HG02973 (cell line): ENCODE results near the gene OGFOD3.
"Not testable (repeated sequence)": the region's sequence is repeated elsewhere in the genome, so short reads cannot be mapped to it uniquely, and the experiment has no call there.

Source experiments
- ATAC-seq: cut with Tn5 transposase; IDR thresholded peaks from one replicate; pipeline ENCODE4 v1.9.1; 2021; ENCODE audit warnings: moderate library complexity; ENCODE audit not compliant: unreplicated experiment

OGFOD3 gene, protein sequence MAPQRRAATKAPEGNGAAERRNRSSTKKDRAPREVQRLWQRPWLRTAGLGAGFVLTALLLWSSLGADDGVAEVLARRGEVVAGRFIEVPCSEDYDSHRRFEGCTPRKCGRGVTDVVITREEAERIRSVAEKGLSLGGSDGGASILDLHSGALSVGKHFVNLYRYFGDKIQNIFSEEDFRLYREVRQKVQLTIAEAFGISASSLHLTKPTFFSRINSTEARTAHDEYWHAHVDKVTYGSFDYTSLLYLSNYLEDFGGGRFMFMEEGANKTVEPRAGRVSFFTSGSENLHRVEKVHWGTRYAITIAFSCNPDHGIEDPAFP

DNA sequence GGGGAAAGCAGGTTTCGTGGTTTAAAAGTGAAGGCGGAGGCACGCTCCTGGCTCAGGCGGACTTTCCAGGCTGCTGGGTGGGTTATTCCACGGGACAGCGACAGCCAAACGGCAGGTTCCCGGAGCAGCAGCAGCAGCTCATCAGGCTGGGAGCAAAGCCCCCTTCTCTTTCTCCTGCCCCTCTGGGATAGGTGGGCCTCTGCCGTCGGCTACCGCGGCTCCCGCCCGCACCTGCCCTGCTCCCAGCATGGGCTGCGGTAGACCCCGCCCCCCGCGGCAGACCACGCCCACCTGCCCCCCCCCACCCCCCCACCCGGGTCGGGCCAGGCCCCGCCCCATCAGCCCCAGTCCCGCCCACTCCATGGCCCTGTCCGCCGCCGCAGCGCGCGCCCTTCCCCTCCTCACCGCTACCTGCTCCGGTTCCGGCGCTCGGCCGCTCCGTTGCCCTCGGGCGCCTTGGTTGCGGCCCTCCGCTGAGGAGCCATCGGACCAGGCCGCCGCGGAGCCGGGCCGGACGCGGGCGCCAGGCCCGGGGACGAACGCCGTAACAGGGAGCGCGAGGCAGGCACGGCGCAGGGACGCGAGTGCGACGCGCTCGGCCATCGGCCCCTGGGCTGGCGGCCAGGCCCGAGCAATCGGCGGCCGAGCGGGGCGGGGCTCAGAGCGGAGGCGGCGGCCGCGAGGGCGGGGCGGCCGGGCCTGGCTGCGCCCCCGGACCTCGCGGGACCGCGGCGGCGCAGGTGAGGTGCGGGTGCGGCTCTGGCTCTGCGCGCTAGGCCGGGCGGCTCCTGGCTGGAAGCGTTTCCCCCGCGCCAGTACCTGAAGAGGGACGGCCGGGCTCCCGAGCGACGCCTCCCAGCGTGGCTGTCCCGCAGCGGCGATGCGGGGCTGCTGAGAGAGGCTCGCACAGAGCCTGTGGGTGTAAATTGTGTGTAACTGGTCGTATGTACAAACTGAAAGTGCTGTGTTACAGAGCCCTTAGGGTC, at the start of gene OGFOD3, which contains the start of gene HEXD:
TSS of gene OGFOD3 (minus strand) at position 586 of the 986 bp plus-strand sequence. CDS start at position 485, 101 bp downstream.
TSS of gene HEXD (plus strand) at position 347 of the 986 bp plus-strand sequence. CDS start 1,453 bp downstream, outside the sequence.
- peak; percentile 75 for ATAC-seq

DNA sequence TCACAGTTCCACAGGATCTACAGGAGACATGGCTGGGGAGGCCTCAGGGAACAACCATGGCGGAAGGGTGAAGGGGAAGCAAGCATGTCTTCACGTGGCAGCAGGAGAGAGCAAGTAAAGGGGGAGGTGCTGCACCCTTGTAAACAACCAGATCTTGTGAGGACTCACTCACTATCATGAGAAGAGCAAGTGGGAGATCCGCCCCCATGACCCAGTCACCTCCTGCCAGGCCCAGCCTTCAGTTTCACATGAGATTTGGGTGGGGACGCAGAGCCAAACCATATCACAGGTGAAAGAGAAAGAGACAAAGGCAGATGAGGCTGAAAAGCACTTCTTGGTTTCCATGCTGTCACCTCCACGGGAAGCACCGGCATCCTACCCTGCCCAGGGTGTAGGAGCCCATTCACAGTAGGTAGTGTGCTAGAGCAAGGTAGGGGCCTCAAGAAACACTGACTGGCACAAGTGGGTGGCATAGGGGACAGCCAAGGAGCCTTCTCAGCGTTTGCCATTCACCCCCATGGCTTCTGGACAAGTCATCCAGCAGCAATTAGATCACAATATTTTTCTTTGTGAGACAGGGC, 46.7 kb upstream of the OGFOD3 start:
- no peak for ATAC-seq

DNA sequence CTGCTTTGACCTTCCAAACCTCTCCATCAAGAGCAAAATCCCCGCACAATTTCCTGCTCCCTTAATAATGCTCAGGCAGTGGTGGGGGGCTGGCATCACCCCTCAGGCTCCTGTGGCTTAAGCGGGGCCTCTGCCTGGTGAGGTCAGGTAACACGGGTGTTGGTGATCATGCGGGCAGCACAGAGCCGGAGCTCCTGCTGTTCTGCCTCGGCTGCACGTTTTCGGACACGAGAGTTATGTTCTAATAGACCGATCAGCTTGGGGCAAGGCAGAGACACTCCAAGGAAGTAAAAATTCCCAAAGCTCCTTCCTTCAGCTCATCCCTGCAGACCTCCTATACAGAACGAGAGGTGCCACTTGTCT, 46.2 kb upstream of the OGFOD3 start:
- no peak for ATAC-seq

DNA sequence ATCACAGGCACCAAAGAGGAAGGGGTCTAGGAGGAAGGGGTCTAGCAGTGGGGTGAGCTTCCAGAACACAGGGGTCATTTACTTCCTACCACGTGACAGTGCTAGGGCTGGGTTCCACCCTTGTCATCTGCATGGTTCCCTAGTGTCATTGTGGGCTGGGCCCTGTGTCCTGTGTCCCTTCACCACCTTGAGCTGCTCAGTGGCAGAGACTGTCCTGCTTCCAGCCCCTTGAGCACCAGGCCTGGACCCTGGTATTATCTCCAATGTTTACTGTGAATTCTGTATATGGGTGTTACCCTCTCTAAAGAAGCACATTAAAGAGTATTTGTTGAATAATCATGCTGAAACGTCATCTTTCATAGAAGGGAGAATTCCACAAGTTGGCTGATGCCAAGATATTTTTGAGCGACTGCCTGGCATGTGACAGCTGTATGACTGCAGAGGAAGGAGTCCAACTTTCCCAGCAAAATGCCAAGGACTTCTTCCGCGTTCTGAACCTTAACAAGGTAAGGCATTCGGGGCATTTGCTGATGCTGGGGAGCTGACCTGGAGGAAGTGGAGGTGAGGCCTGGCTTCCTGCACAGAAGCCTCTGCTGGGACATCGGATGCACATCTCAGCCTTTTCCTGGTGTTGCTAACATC, 45.7 kb upstream of the OGFOD3 start:
- no peak for ATAC-seq

DNA sequence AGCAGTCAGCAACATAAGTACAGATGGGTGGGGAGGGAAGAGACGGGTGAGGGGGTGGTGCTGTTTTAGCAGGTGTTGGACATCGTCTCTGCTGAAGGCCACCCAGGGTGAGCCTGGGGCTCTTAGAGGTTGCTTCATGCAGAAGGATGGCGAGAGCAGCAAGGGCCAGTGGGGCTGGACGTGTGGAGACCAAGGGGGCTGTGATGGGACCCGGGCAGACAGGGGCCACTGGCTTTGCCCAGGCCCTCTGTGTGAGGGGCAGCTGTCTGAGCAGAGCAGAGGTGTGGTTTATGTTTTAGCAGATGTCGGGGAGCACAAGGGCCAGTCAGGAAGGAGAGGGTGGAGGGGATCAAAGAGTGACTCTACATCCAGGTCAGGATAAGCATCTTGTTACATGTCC, 45.0 kb upstream of the OGFOD3 start:
- ATAC-seq = no peak

DNA sequence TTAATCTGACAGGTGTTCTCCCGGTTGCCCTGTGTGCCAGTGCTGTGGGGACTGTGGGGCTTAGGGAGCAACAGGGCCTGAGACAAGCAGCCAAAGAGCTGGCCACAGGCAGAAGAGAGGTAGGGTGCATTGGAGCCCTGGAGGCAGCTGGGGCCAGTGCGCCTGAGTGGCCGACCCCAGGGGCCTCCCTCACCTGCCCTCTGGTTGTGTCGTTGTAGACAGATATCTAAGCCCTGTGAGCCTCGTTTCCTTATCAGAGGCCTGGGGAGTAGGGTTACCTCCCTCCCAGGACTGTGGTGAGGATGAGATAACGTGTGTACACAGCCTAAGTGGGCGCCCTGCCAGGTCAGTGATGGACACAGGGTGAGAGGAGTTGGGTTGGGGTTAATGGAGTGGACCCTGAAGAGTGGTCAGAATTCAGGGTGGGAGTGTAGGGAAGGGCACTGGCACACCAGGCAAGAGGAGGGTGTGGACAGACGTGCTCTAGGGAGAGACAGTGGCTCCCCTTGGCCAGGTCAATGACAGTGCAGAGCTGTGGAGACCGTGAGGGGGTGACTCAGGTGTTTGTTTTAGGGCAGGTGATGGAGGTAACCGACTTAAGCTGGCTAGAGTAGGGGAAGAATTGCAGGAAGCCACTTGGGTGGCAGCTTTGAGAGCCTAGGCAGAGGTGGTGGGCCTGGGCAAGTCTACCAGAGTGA, 43.6 kb upstream of the OGFOD3 start:
- ATAC-seq = no peak

DNA sequence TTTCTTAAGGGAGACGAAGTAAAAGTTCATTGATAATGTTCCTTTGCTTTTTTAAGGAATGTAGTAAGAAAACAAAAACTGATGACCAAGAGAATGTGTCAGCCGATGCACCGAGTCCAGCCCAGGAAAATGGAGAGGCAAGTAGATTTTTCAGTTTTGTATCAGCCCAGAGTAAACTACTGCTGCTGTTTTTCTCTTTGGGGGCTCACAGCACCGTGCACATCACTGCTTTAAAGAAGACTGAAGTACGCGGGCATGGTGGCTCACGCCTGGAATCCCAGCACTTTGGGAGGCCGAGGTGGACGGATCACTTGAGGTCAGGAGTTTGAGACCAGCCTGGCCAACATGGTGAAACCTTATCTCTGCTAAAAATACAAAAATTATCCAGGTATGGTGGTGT, 41.5 kb upstream of the OGFOD3 start:
- ATAC-seq = not testable (repeated sequence)

DNA sequence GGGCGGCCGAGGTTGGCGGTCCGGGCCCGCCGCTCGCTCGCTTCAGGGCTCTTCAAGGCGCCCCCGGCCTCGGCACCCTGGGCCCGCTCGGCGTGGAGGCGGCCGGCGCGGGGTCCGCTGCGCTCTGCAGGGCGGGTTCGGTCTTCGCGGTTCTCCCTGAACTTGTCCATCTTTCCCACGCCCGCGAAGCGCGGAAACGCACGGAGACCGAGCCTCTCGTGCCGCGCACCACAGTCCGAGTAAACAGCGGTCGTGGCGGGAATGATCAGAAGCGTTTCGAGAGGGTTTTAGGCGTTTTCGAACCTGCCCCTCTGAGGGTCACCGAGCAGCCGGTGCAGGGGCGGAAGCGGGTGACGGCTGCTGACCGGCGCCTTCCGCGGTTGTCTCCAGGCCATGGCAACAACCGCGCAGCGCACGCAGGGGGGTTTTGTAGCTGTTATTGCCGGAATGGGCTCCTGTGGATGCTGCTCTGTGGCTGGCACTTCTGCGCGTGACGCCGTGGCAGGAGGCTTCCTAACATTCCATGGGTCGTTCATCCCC, 40.6 kb upstream of the OGFOD3 start:
- peak; percentile 1 for ATAC-seq

DNA sequence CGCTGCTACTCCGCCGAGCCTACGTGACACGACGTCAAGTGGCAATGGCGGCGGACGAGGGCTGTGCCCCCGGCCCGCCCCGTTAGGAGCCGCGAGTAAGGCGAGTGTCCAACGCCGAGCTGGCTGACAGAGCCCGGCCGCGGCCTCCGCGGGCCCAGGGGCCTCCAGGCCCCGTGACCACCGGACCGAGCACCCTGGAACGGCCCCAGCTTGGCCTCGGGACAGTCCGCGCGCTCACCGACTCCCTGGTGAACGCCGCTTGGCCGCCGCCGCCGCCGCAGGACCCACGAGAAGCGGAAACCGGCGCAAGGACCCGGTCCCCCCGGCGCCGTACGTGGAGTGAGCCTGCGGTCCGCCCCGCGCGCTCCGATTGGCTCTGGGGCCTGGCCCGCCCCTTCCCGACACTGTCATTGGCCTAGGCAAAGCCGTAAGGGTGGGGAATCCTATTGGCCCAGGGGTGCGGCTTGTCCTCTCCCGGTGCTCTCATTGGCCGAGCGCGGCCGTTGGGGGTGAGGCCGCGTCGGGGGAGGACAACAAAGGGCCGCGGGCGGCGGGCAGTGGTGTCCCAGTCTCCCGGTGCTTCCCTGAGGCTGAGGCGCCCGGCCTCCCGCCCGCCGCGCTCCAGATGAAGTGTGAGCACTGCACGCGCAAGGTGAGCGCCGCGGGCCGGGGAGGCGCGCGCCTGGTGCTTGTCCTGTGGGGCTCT, 39.9 kb upstream of the OGFOD3 start, which contains the start of gene NARF:
TSS of gene NARF (plus strand) at position 563 of the 706 bp plus-strand sequence. CDS start at position 626, 63 bp downstream.
- ATAC-seq = peak; percentile 91

DNA sequence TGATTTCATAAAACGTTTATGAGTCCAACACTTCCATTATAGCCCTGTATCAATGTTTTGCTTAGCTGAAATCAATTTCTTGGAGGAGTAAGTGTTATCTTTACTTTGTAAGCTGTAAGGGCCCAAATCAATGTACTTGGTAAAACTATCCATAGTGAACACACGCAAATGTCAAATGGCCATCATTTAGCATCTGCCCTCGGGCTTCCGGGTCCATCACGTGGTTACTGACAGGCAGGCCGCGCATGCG, 39.5 kb upstream of the OGFOD3 start:
- ATAC-seq = no peak

DNA sequence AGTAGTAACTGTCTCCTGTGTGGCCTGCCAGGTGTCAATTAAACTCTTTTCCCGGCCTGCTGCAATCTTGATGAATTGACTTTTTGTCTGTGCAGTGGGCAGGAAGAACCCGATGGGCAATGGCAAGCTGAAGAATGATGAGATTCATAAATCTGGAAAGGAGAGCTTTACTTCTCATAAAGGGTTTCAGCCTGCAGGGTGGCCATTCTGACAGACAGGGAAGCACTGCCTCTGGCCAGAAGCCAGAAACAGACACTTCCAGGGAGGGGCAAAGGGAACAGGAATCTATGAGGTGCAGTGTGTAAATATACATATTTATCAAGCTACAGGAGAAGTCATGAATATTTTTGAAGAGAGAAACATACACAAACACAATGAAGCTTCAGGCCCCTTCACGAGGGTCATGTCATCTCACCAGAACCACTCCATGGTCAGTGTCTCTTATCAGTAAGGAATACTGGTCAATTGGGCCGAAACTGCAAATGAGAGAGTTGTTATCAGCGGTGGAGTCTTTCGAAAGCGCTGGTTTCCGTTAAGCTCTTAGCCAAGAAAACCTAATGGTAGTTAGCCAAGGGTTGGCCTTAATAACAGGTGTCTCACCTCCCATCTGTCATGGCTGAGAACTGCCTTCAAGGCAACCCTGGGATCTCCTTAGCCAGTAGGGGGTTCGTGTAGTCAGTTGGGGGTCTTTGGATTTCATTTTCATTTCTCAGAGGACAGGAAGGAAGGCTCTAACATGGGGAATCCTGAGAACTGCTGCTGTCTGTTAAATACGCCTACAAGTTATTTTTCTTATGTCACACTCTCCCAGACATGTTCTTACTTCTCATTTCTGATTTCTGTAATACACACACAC, 38.9 kb upstream of the OGFOD3 start:
- no peak for ATAC-seq

DNA sequence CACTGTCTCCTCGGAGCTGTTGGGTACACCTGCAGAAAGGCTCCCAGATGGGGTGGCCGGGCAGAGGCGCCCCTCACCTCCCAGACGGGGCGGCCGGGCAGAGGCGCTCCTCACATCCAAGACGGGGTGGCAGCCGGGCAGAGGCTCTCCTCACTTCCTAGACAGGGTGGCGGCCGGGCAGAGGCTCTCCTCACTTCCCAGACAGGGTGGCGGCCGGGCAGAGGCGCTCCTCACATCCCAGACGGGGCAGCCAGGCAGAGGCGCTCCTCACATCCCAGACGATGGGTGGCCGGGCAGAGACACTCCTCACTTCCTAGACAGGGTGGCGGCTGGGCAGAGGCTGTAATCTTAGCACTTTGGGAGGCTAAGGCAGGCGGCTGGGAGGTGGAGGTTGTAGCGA, 35.3 kb upstream of the OGFOD3 start:
- not testable (repeated sequence) for ATAC-seq

DNA sequence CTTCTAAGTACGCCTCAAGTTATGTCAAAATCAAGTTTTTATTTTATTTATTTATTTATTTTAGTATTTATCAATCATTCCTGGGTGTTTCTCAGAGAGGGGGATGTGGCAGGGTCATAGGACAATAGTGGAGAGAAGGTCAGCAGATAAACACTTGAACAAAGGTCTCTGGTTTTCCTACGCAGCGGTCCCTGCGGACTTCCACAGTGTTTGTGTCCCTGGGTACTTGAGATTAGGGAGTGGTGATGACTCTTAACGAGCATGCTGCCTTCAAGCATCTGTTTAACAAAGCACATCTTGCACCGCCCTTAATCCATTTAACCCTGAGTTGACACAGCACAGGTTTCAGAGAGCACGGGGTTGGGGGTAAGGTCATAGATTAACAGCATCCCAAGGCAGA, 34.8 kb upstream of the OGFOD3 start:
- not testable (repeated sequence) for ATAC-seq

DNA sequence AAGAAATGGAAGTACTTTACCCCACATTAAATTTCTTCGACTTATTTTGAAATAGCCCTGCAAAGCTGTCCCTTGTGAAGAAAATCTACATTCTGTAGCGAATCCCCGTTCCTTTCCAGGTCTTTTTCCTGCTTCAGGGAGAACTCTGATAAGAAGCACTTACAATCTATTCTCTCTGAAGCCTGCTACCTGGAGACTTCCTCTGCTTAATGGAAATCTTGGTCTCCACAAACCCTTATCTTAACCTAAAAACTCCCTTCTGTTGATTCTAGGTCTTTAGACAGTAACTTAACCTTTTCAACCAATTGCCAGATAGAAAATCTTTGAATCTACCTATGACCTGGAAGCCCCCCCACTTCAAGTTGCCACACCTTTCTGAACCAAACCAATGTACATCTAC, 33.8 kb upstream of the OGFOD3 start:
- no peak for ATAC-seq

DNA sequence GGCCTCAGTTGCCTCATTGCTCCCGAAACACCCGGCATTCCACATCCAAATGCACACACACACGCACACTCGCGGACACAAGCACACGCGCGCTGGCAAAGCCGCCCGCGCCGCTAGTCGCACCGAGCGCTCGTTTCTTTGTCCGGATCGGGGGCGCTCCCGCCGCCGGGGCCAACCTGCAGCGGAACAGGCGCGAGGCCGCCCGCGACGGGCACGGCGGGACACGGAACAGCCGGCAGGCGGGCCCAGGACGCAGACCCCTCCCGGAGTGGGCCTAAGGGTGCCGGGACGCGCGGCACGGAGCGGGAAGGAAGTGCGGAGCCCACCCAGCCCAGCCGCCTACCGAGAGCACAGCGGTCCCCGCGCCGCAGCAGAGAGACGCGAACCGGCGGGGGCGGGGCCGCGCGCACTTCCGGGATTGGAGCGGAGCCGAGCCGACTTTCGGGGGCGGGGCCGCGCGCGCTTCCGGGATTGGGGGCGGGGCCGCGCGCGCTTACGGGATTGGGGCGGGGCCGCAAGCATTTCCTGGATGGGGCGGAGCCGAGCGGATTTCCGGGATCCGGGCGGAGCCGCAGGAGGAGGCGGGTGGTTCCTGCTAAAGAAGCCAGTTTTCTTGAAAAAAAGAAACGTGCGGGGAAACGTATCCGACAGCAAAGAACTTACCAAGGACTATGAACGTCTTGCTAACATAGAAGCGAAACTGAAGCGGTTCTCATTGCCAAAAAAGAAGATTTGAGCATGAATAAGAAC, 32.1 kb upstream of the OGFOD3 start, which contains the start of gene CYBC1:
TSS of gene CYBC1 (minus strand) at position 396 of the 750 bp plus-strand sequence. CDS start 1,498 bp downstream, outside the sequence.
- ATAC-seq = peak; percentile 57

DNA sequence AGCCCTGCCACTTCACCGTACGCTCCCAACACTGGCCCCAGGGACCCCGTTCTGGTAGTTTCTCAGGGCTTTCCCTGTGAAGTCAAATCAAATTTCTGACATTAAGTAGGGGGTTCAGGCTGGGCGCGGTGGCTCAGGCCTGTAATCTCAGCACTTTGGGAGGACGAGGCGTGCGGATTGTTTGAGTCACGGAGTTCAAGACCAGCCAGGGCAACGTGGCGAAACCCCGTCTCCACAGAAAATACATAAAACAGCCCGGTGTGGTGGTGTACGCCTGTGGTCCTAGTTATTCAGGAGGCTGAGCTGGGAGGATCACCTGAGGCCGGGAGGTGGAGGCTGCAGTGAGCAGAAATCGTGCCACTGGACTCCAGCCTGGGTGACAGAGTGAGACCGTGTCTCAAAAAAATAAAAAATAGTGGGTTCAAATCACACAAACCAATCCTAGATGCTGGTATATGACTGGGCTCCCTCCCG, 31.5 kb upstream of the OGFOD3 start:
- ATAC-seq = peak; percentile 10

DNA sequence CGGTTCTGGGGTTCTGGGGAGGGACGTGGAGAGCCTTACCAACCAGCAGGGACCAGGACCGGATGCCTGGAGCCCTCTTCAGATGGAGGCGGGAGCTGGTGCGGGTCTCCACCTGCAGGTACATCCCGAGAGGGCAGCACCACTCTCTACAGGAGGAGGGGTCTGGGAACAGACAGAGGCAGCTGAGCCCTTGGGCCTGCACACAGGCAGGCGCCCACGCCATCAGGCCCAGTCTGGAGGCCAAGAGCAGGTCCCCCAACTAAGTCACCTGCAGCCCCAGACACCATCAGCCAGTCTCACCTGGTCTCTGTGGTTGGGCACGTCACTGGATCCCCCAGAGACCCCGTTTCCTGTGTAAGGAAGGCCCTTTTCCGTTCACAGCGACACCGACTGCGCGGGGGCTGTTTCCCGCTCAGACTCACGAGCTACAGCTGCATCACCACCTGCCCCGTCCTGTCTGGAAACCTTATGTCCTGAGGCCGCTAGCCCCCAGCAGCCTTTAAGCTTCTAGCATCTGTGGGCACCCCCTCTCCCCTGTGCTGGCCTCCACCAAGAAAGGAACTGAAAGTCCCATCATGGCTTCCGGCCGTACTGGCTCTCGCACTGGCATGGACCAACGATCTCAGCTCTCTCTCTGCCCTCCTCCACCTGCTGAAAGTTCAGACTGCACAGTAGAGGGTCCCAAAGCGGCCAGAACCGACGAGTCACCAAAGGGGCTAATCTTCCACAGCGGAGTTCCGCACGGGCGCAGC, 30.9 kb upstream of the OGFOD3 start:
- peak; percentile 43 for ATAC-seq
